GM19193 (cell line): ENCODE results near the gene RSPO3.

ENCODE experiments used
- POLR2A ChIP-seq: IDR thresholded peaks from 4 replicates; pipeline ENCODE4 v1.6.1; 2011; ENCODE audit not compliant: insufficient read depth, insufficient read length; ENCODE audit errors: extremely low read depth

Gene RSPO3

DNA sequence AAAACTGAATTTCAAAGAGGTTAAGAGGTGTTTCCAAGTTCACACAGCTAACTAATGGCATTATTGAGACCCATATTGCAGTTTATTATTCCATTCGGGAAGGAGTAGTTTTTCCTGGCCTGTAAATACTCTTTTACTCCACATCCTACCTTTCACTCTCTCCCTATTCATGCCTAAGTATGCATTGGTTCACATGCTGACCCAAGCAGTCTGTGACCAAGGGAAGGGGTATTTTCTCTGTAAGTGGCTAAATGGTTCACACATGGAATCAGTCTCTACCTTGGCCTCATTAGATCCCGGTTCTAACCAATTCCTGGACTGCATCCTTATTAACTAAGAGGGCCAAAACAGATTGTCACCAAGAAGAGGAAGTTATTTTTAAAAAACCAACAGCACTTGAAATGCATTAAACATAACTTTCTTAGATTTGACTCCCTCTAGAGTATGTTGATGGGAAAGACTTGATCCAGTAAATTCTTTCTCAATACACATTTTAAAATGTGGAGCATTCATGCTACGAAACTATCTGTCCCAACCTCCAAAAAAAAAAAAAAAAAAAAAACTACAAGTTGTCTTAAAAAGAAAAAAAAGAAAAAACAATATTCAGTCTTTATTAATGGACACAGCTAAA is 17.8 kb upstream of the RSPO3 start:
- TF ChIP-seq POLR2A = no peak

DNA sequence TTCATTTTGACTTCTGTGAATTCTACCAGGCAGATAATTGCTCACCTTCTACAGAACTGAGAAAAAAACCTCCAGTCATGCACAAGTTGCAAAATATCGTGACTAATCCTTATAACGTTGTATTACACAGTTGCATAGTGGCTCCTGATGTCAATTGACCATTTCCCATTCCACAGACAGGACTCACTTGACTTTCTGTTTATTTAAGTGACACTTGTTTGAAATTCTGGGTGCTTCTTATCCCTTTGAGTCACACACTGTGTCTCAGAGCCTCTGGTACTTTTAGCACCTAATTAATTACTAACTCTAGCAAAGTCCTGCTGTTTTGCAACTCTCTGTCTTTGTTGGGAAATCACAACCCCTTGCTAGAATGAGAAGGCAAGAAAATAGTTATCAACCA is 16.2 kb upstream of the RSPO3 start:
- TF ChIP-seq POLR2A = no peak

DNA sequence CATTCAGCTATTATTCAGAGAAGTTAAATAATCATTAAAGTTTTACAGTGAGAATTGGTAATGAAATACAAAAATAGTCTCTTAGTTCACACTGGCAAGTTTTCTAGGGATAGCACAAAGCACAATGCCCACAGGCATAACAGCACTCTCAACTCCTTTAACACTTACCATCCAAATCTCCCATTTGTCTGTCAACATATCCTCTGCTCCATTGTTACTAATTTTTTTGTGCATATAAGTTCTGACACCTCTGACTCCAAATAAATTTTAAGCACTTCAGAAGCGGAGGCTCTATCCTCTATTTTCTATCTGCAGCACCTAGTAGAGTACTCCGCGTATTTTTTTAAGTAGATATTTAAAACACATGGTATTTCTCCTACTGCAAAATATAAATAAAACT is 15.6 kb upstream of the RSPO3 start:
- TF ChIP-seq POLR2A = no peak

DNA sequence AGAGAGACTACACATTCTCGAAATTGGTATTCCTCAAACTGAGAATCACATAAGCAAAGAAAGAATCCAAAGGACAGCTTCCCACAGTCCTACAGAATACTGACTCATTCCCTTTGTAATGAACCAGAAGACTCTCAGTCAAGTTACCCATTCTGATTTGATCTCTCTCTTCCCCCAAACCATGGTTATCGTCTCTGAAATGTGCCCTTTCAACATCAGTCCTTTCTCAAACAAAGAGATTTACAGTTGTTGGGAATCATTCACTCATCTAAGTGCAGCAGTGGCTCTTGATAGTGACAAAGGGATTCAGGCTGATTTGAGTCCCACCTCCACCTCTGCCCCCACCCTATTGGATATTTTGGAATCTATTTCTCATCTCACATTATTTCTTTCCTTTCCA is 15.0 kb upstream of the RSPO3 start:
- TF ChIP-seq POLR2A = no peak

DNA sequence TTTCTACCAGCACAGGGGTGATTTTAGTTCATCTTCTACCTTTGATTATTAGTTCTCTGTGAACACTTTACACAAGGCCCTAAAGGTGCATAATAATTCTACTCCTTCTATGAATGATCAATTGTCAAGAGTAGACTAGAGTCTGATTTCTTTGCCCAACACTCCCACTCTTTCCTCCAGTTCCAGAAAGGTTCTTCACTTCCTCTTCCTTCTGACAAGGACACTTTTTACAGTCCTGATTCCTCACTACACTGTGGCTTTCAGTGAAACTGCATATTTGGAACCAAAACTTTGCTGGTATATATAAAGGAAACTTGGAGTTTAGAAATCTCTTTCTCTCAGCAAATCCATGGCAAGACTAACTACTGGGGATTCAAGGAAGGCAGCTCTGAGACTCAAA is 10.6 kb upstream of the RSPO3 start:
- TF ChIP-seq POLR2A = no peak

DNA sequence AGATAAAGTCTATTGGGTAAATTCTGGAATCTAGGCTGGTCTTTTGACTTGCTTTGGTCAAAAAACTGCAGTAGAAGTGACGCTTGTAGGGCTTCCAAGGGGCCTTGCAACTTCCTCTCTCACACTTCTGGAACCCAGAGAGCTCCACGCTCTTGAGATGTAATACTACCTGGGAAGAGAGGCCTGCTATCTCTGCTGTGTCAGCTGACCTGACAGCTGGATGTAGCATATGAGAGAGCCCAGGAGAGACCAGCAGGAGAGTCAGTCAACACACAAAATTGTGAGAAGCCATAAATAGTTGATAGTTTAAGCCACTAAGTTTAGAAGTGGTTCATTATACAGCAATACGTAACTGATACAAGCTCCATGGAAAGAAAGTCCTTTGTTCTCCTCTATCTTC is 7.8 kb upstream of the RSPO3 start:
- no peak for TF ChIP-seq POLR2A

DNA sequence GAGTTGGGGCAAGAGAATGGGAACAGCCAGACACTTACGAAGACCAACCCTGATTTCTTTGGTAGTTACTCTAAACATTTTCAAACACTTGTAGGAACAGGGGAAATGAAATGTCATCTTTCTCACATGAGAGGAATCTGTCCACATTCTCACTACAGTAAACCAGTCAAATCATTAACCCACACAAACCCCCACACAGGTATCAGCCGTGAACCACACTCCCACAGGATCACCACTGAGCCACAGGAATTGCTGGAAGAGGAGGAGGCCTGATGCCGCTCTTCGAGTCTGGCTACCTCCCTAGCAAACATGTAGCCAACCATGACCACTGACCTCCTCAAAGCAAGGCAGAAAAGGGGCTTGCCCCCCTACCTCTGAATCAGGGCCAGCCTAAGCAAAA is 6.9 kb upstream of the RSPO3 start:
- TF ChIP-seq POLR2A = no peak

DNA sequence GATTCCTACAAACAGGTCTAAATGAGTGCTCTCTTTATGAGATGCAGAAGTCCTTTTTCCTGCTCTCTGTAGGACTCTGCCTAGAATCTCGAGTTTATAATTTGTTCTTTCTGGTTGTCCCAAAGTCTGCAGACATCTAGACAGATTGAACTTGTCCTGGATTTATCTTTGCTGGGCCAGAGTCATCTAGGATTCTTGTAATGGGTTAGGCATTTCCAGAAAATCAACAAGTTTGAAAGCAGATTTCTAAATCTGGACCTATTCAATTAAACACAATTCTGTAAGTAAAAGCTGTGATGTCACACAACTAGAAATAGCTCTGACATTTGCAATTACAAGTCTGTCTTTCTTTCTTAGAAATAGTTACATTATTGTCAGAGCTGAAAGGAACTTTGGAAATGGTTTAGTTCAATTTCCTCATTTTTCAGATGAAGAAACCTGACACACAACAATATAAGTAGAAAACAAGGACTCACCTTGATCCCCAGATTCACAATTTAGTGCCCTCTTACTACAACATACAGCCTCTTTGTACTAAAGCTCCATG is 4.2 kb upstream of the RSPO3 start:
- no peak for TF ChIP-seq POLR2A

DNA sequence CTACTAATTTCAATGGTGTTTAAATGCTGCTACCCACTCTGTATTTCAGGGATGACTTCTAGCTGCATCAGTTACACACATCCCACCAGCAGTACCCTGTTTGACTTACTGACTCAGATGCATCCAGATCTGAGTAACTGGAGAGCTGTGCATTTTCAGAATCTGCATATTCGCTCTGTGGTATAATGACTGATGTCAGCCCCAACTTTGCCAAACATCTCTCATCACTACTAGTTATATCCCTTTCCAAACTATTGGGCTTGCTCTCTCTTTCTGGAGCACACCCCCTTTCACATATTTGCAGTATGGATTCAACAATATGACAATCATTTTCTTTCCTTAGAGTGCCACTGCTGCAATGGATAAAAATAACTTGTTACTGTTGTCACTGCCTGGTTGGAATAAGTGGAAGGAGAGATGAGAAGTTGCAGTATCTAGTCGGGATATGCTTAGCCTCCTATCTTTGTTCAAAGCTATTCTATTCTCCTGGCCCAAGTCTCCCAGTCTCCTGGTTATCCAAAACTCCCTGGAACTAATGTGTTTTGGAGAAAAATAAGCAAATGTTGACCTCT is 3.3 kb upstream of the RSPO3 start:
- no peak for TF ChIP-seq POLR2A

DNA sequence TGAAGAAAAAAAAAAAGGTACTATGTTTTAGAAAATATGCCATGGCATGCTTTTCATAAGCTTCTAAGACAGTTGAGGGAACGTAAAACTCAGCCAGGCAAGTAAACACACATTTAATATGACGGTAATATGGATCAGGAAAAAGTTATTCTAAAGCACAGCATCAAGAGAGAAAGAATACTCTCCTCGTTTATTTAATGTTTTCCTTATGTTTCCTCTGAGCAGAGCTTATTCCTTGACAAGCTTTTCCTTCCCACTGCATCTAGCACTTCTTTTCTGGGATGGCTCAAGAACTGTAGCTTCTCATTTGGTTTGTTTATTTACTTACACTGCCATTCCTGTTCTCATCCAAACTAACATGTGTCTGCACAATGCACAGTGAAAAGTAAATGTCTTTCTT is 2.7 kb upstream of the RSPO3 start:
- no peak for TF ChIP-seq POLR2A

DNA sequence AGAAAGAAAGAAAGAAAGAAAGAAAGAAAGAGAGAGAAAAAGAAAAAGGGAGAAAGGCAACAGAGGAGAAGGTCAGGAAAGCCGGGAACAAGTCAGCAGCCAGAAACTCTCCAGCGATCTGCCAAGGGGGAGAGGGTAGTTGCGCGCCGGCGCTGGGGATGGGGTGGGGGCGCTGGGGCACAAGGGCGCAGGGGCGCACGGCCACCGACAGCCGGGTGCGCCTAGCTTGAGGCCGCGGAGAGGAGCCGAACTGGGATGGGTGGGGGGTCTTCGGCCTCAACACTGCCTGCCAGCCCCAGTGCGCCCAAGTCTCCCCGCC is 533 bp upstream of the RSPO3 start:
- TF ChIP-seq POLR2A = no peak

DNA sequence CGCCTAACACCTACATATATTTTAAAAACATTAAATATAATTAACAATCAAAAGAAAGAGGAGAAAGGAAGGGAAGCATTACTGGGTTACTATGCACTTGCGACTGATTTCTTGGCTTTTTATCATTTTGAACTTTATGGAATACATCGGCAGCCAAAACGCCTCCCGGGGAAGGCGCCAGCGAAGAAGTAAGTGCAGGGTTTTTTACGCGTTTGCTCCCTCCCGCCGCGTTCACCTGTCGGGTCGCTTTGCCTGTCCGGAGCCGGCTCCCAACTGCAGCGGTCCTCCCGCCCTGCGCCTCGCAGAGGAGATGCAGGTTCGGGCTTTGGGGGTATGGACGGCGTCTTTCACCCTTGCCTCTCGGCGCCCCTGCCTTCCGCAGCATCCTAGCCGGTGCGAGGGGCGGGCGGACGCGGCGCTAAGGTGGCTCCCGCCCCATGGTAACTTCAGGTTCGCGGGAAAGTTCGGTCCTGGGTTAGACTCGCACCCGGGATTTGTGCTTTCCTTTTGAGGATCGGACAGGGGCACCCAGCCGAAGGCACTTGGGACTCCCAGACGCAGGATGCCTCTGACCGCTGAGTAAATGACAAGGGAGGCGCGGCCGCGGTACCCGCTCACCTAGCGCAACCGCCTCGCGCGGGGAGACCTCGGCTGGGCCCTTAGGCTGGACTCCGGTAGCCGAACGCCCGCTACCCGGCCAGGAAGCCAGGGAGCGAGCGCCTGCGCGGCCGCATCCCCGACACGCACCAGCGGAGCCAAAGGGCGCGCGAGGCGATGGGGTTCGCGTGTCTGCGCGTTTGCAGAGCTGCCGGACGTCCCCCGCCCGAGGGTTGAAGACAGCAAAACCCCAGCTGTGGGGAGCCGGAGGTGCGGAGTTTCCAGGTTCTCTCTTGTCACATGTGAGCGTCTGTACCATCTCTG is 891 bp downstream of the RSPO3 start:
- TF ChIP-seq POLR2A = no peak

DNA sequence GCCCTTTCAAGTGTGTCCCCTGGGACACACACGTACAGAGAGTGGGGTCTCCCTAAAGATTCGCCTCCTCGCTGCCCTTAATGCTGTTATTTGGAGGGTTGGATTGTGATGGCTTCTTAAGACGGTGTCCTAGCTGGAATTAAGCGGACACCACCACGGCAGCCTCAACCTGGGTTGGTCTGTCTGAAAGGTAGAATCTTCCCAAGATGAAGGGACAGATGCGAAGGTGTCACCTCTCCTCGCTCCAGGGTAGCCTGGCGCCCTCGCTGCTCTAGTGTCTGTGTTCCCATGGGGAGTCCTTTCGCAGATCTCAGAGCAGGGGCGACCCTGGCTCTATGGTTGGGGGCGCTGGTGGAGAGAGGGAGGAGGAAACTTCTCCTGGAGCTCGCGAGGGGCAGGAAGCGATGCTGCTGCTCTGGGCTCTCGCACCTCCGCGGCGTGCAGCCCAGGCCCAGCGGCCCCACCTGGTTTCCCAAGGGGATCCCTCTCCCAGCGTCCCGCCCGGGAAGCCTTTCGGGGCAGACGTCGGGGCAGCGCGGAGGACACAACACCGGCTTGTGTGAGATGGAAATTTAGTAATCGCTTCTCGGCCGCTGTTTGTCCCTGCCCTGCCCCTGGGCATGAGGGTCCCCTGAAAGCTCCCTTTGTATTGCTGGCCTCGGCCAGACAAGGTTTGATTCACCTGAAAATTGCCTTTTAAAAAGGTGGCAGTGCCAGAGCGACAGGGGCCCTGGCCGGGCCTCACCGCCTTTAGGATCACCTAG is 1.7 kb downstream of the RSPO3 start:
- TF ChIP-seq POLR2A = no peak

DNA sequence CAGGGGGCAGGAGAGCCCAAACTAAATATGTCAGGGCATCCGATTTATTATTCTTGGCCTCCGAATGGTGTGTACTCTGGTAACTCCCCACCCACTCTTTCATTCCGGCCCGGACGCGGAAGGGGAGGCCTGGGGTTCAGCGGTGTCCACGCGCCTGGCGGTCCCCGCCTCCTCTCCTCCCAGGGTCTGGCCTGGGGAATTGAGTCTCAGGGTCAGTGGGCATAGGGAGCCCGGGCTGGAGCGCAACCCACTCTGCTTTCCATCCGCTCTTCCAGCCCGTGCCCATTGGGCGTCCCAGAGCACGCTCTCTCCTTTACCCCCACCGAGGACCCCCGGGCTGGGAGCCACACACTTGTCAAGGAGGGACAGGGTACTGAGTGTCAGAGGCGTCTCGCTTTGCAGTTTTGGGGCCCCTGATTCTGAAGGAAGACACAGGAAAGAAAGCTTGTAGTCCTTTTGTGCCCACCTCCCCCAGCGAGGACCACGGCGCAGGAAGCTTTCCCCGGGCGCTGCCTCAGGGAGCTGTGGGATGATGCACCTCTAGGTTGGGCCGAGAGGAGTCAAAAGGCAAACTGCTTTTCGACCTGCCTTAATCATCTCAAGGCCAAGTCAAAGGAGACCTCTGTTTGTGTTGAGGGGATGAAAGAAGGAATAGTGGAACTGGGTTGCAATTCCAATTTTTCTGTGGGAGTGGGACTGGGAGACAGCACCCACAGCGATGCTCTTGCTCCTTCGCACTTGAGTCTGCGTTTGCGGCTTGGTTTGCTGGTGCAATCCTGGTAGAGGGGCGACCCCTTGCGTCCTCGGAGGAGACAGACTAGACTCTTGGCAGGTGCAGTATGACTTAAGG is 2.5 kb downstream of the RSPO3 start:
- TF ChIP-seq POLR2A = no peak
